IMR-90 (cell line): Measurements from ENCODE around the gene ATOSA.

Experiments used
- BHLHE40 ChIP-seq: fragments of 150-350 bp; IDR thresholded peaks from 2 replicates; pipeline ENCODE4 v1.6.1; 2016; ENCODE audit warnings: mild to moderate bottlenecking, low read depth, low read length
- CHD1 ChIP-seq: IDR thresholded peaks from 2 replicates; pipeline ENCODE4 v1.6.1; 2012; ENCODE audit warnings: low read depth, low read length, improper control_type of control experiment
- CTCF ChIP-seq: conservative IDR thresholded peaks from 2 replicates; pipeline ENCODE4 v1.5.1; 2012; ENCODE audit warnings: mild to moderate bottlenecking, low read depth, low read length, improper control_type of control experiment
- MAFK ChIP-seq: IDR thresholded peaks from 2 replicates; pipeline ENCODE4 v1.6.1; 2012; ENCODE audit warnings: low read depth, low read length, improper control_type of control experiment
- MXI1 ChIP-seq: IDR thresholded peaks from 2 replicates; pipeline ENCODE4 v1.6.1; 2012; ENCODE audit warnings: low read depth, mild to moderate bottlenecking, low read length, moderate library complexity, borderline replicate concordance
- NFE2L2 ChIP-seq: fragments of 150-350 bp; IDR thresholded peaks from 2 replicates; pipeline ENCODE4 v1.6.1; 2016; ENCODE audit warnings: low read depth, mild to moderate bottlenecking, low read length
- POLR2A ChIP-seq: IDR thresholded peaks from 2 replicates; pipeline ENCODE4 v1.6.1; 2012; ENCODE audit warnings: mild to moderate bottlenecking, low read depth, low read length
- RAD21 ChIP-seq: IDR thresholded peaks from 2 replicates; pipeline ENCODE4 v1.6.1; 2012; ENCODE audit warnings: low read length, improper control_type of control experiment
- RFX5 ChIP-seq: IDR thresholded peaks from 2 replicates; pipeline ENCODE4 v1.8.0; 2012; ENCODE audit warnings: low read depth, mild to moderate bottlenecking, low read length, moderate library complexity
- SMC3 ChIP-seq: fragments of 150-350 bp; IDR thresholded peaks from 2 replicates; pipeline ENCODE4 v1.6.1; 2016; ENCODE audit warnings: low read depth, mild to moderate bottlenecking, antibody characterized with exemption, low read length, moderate library complexity
- USF2 ChIP-seq: fragments of 150-350 bp; IDR thresholded peaks from 2 replicates; pipeline ENCODE4 v1.6.1; 2017; ENCODE audit warnings: mild to moderate bottlenecking, antibody characterized with exemption, low read length, low read depth

- TF ChIP-seq CTCF (no peak), MXI1 (no peak), USF2 (no peak), POLR2A (no peak), RFX5 (no peak), MAFK (no peak), NFE2L2 (no peak), BHLHE40 (no peak), CHD1 (no peak), RAD21 (no peak), SMC3 (no peak)
Observed at GRCh38 chr15:52710708-52711389, 31.7 kb upstream of the ATOSA start.
